Adrenal gland (tissue), 5 donors: ENCODE measurements around the gene SDK1.

ENCODE experiments used
- POLR2A ChIP-seq, 2 donors: fragments of 450-650 bp; IDR thresholded peaks; one replicate each; pipeline ENCODE4 v1.6.1; 2017; ENCODE audit warnings: antibody characterized with exemption in 2 of 2, mild to moderate bottlenecking in 2 of 2, moderate library complexity in 1 of 2
- TF ChIP-seq, protein P1 (sequence below), 6 experiments: fragments of 450-650 bp in 4 of 6; fragments of 200-600 bp in 2 of 6; sonication (generic) in 1 of 6; IDR thresholded peaks; 1 replicate in 5 of 6; 2 replicates in 1 of 6; pipeline versions ENCODE4 v1.5.1 to v1.8.0; 2016 to 2021; ENCODE audit warnings: antibody characterized with exemption in 6 of 6, mild to moderate bottlenecking in 2 of 6, moderate library complexity in 1 of 6
- donor health status: DM: no; HTN: no; CAD: no.

DNA sequence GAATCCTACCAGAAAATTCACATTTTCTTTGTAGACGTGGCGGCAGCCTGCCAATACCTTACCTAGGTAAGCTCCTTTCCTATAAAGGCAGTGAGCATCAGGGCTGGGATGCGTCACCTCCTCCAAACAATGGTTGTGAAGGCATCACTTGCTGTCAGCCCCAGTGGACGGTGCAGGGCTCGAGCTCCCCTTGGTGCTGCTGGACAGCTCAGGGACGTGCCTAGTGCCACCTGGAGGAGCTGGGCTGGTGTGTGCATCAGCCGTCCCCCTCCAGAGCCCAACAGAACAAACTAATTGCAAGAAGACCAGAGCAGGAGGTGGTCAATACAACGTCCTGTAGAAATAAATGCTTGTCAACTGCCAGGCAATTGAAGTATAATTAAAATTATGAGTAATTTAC, 863.5 kb downstream of the SDK1 start:
- TF ChIP-seq, protein P1, sequence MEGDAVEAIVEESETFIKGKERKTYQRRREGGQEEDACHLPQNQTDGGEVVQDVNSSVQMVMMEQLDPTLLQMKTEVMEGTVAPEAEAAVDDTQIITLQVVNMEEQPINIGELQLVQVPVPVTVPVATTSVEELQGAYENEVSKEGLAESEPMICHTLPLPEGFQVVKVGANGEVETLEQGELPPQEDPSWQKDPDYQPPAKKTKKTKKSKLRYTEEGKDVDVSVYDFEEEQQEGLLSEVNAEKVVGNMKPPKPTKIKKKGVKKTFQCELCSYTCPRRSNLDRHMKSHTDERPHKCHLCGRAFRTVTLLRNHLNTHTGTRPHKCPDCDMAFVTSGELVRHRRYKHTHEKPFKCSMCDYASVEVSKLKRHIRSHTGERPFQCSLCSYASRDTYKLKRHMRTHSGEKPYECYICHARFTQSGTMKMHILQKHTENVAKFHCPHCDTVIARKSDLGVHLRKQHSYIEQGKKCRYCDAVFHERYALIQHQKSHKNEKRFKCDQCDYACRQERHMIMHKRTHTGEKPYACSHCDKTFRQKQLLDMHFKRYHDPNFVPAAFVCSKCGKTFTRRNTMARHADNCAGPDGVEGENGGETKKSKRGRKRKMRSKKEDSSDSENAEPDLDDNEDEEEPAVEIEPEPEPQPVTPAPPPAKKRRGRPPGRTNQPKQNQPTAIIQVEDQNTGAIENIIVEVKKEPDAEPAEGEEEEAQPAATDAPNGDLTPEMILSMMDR (IDR thresholded peaks at IDR 0.05), result no peak
- TF ChIP-seq POLR2A (IDR thresholded peaks at IDR 0.05), result no peak
